Liver (tissue), 9 donors: ENCODE results near the gene CCDC187. TPM values are rescaled to one million over a fixed set of nuclear protein-coding genes. Genes with fewer than 3 reads are reported as not detected.

Experiments used
- DNase-seq: peaks from one replicate; pipeline ENCODE4 v3.0.0-alpha.2; 2017; ENCODE audit warnings: low spot score
- H3K27ac ChIP-seq, 2 donors: one replicate each; pipeline ENCODE4 v1.7.0; 2013; ENCODE audit warnings: inconsistent platforms in 2 of 2, low read length in 2 of 2, control low read depth in 1 of 2, low read depth in 1 of 2, mild to moderate bottlenecking in 1 of 2
- H3K27me3 ChIP-seq, 4 donors: one replicate each; pipeline versions ENCODE4 v1.6.1 to v1.7.0; 2013; ENCODE audit warnings: low read length in 3 of 4, inconsistent platforms in 1 of 4, mild to moderate bottlenecking in 1 of 4, moderate library complexity in 1 of 4; ENCODE audit not compliant: control insufficient read depth in 4 of 4, insufficient read depth in 4 of 4
- H3K36me3 ChIP-seq, 4 donors: one replicate each; pipeline versions ENCODE4 v1.6.1 to v1.7.0; 2013; ENCODE audit warnings: low read length in 3 of 4, mild to moderate bottlenecking in 3 of 4, low read depth in 1 of 4, moderate library complexity in 1 of 4; ENCODE audit not compliant: control insufficient read depth in 4 of 4, insufficient read depth in 3 of 4
- H3K4me1 ChIP-seq, 4 donors: one replicate each; pipeline versions ENCODE4 v1.6.1 to v1.7.0; 2013; ENCODE audit warnings: low read length in 3 of 4, mild to moderate bottlenecking in 3 of 4, moderate library complexity in 1 of 4; ENCODE audit not compliant: control insufficient read depth in 4 of 4, insufficient read depth in 4 of 4
- H3K4me3 ChIP-seq, 3 donors: one replicate each; pipeline versions ENCODE4 v1.6.1 to v1.7.0; 2013; ENCODE audit warnings: low read length in 3 of 3, control low read depth in 1 of 3, low read depth in 1 of 3, mild to moderate bottlenecking in 1 of 3
- H3K9ac ChIP-seq, 2 donors: one replicate each; pipeline ENCODE4 v1.7.0; 2013; ENCODE audit warnings: low read length in 2 of 2, mild to moderate bottlenecking in 2 of 2, moderate library complexity in 2 of 2, control low read depth in 1 of 2, low read depth in 1 of 2
- H3K9me3 ChIP-seq, 4 donors: one replicate each; pipeline versions ENCODE4 v1.6.1 to v1.7.0; 2013; ENCODE audit warnings: low read length in 3 of 4; ENCODE audit not compliant: control insufficient read depth in 4 of 4
- EGR1 ChIP-seq, 2 donors: IDR thresholded peaks; 2 replicates each; pipeline ENCODE4 v1.6.1; 2016 to 2018; ENCODE audit warnings: antibody characterized with exemption in 2 of 2, low read depth in 2 of 2
- FOXA1 ChIP-seq: IDR thresholded peaks from 2 replicates; pipeline ENCODE4 v1.6.1; 2016; ENCODE audit warnings: antibody characterized with exemption
- FOXA2 ChIP-seq: IDR thresholded peaks from 2 replicates; pipeline ENCODE4 v1.6.1; 2016; ENCODE audit warnings: antibody characterized with exemption
- HNF4A ChIP-seq, 2 donors: conservative IDR thresholded peaks; 2 replicates each; pipeline ENCODE4 v1.6.1; 2016; ENCODE audit warnings: antibody characterized with exemption in 2 of 2, mild to moderate bottlenecking in 2 of 2
- HNF4G ChIP-seq: IDR thresholded peaks from 2 replicates; pipeline ENCODE4 v1.6.1; 2016; ENCODE audit warnings: antibody characterized with exemption
- RAD21 ChIP-seq, 2 donors: IDR thresholded peaks; 2 replicates each; pipeline ENCODE4 v1.6.1; 2016; ENCODE audit warnings: antibody characterized with exemption in 2 of 2, mild to moderate bottlenecking in 2 of 2
- RXRA ChIP-seq, 2 donors: IDR thresholded peaks; 2 replicates each; pipeline ENCODE4 v1.6.1; 2017 to 2018; ENCODE audit warnings: antibody characterized with exemption in 2 of 2, mild to moderate bottlenecking in 1 of 2
- SP1 ChIP-seq: IDR thresholded peaks from 2 replicates; pipeline ENCODE4 v1.6.1; 2018; ENCODE audit warnings: antibody characterized with exemption, mild to moderate bottlenecking
- YY1 ChIP-seq: IDR thresholded peaks from 2 replicates; pipeline ENCODE4 v1.6.1; 2016; ENCODE audit warnings: antibody characterized with exemption, mild to moderate bottlenecking
- WGBS: extraction: QIAGEN DNeasy Blood & Tissue Kit; methylation state at CpG from one replicate; pipeline ENCODE4 v1.1.7; 2013; 5-methylcytosine and 5-hydroxymethylcytosine counted together
- polyA plus RNA-seq, 2 donors: library from polyadenylated mRNA; stranded (reverse) in 1 of 2; unstranded in 1 of 2; fragments of 200-250 nt in 1 of 2; fragments of >200 nt in 1 of 2; fragmentation: Nextera tagmentation in 1 of 2; extraction: Ambion mirVana in 1 of 2; gene quantifications; one replicate each; pipeline versions ENCODE4 v1.2.1 to v1.2.3, GENCODE V29; 2013 to 2015
- total RNA-seq, 2 donors: library from RNA; depleted of rRNA; stranded (reverse); fragments of >200 nt; gene quantifications; one replicate each; pipeline ENCODE4 v1.2.3, GENCODE V29; 2014
- TF ChIP-seq, protein P1 (sequence below): fragments of 150-350 bp; IDR thresholded peaks from 2 replicates; pipeline ENCODE4 v1.5.1; 2017; ENCODE audit warnings: improper control_type of control experiment, low read depth, low read length; ENCODE audit not compliant: missing input control
- TF ChIP-seq, protein P2 (sequence below): IDR thresholded peaks from 2 replicates; pipeline ENCODE4 v1.6.1; 2016; ENCODE audit warnings: antibody characterized with exemption
- TF ChIP-seq, protein P3 (sequence below): IDR thresholded peaks from 2 replicates; pipeline ENCODE4 v1.6.1; 2016; ENCODE audit warnings: antibody characterized with exemption
- donor health status: healthy.
- donor health status: healthy.
- donor health status: healthy.
- donor health status: healthy.
- donor health status: healthy.

The CCDC187 gene
- total and polyA plus RNA-seq, 4 donors = 0.05 TPM; not detected in 3

DNA sequence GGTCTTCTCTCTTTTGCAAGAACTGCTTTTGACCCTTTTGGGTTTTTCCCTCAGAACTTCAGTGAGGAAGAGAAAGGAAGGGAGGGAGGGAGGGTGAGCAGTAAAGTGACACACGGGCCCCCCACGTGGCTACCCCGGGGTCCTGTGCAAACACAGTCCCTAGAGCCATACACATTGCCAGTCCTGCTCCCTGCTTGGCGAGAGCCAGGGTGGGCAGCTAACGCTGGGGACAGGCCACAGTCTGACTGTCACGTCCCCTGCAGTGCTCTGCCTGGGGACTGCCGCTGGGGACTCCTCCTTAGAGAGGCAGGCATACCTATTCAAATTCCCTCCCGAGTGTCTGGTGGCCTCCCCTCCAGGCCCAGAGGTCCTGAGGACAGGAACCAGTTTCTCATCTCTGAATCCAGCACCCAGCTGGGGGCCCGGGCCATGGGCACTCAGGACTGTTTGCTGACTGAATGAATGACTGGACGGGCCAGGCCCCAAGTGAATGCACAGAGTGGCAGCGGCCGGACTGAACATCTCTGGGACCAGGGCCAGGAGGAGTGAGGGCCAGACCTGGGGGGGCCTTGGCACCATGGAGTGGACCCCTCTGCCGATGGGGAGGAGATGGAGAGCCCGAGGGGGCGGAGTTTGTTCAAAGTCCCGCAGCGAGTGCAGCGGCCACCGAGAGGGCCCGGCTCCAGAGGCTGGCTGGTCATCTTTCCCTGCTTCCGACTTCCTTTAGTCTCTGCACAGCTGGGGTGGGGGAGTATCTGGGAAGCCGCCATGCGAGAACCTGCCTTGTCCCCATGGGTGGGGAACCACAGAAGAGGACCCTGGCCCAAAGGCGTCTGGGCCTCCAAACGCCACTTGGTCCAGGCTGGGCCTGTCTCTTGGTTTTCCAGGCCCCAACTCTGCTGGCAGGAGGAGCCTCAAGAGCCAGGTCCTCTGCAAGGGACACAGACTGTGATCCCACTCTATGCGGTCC is 5.8 kb downstream of the CCDC187 start:
- H3K9me3 ChIP-seq = no peaks in the 10 kb centered on the region
- no peaks in the 10 kb centered on the region for H3K36me3 ChIP-seq
- no peak for DNase-seq
- 87% methylated on average over 26 of the region's 26 CpGs for WGBS
- H3K27me3 ChIP-seq = no peaks in the 10 kb centered on the region
- no peak overlapping the region for H3K4me3 ChIP-seq
- H3K27ac ChIP-seq = no peak overlapping the region
- peaks cover 0 to 12% (median 0%) of the 10 kb centered on the region in 4 donors for H3K4me1 ChIP-seq
- no peak for TF ChIP-seq RXRA (IDR thresholded peaks at IDR 0.05)
- TF ChIP-seq FOXA1 = no peak
- no peak for TF ChIP-seq FOXA2
- TF ChIP-seq, protein P1, sequence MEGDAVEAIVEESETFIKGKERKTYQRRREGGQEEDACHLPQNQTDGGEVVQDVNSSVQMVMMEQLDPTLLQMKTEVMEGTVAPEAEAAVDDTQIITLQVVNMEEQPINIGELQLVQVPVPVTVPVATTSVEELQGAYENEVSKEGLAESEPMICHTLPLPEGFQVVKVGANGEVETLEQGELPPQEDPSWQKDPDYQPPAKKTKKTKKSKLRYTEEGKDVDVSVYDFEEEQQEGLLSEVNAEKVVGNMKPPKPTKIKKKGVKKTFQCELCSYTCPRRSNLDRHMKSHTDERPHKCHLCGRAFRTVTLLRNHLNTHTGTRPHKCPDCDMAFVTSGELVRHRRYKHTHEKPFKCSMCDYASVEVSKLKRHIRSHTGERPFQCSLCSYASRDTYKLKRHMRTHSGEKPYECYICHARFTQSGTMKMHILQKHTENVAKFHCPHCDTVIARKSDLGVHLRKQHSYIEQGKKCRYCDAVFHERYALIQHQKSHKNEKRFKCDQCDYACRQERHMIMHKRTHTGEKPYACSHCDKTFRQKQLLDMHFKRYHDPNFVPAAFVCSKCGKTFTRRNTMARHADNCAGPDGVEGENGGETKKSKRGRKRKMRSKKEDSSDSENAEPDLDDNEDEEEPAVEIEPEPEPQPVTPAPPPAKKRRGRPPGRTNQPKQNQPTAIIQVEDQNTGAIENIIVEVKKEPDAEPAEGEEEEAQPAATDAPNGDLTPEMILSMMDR = no peak
- no peak for TF ChIP-seq HNF4G
- TF ChIP-seq, protein P2, sequence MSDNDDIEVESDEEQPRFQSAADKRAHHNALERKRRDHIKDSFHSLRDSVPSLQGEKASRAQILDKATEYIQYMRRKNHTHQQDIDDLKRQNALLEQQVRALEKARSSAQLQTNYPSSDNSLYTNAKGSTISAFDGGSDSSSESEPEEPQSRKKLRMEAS = no peak
- no peak overlapping the region for H3K9ac ChIP-seq

DNA sequence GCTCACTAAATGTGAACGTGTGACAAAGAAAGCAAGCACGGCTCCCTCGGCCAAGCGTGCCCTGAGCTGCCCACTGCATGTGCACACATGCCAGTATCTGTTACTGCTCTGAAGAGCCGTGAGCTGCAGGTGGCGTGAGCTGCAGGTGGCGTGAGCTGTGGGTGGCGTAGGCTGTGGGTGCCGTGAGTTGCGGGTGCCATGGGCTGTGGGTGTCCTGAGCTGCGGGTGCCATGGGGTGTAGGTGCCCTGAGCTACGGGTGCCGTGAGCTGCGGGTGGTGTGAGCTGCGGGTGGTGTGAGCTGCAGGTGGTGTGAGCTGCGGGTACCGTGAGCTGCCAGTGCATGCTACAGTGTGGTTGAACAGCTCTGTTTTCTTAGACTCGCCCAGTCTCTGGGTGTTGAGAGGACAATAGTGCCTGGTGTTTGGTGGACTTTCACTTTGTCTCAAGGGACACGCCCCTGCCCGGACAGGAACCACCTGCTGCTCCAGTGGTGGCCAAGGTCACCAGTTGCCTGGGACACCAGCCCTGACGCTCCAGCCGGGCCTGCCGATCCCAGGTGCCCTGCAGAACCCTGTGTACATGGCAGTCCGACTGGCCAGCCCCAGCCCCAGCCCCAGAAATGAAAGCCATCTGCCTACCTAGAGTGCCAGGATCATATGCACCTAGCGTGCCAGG is 6.7 kb downstream of the CCDC187 start:
- Histone ChIP-seq H3K4me1 (peaks cover 0 to 12% (median 0%) of the 10 kb centered on the region in 4 donors), H3K9ac (no peak overlapping the region), H3K27ac (peak overlapping the region; percentile 71 to 85), H3K27me3 (no peaks in the 10 kb centered on the region), H3K9me3 (no peaks in the 10 kb centered on the region), H3K4me3 (no peak overlapping the region), H3K36me3 (no peaks in the 10 kb centered on the region)
- WGBS = 61% methylated on average over 25 of the region's 25 CpGs
- TF ChIP-seq FOXA1 = no peak
- peak; percentile 71 for TF ChIP-seq SP1
- no peak for TF ChIP-seq EGR1 (IDR thresholded peaks at IDR 0.05; ENCODE audit: low read depth in 2 of 2)
- peak in 1 of 2 donors; percentile 31 for TF ChIP-seq RXRA (IDR thresholded peaks at IDR 0.05)
- TF ChIP-seq HNF4A (conservative IDR thresholded peaks at IDR 0.05) = peak; percentile 29 to 56
- DNase-seq = no peak

DNA sequence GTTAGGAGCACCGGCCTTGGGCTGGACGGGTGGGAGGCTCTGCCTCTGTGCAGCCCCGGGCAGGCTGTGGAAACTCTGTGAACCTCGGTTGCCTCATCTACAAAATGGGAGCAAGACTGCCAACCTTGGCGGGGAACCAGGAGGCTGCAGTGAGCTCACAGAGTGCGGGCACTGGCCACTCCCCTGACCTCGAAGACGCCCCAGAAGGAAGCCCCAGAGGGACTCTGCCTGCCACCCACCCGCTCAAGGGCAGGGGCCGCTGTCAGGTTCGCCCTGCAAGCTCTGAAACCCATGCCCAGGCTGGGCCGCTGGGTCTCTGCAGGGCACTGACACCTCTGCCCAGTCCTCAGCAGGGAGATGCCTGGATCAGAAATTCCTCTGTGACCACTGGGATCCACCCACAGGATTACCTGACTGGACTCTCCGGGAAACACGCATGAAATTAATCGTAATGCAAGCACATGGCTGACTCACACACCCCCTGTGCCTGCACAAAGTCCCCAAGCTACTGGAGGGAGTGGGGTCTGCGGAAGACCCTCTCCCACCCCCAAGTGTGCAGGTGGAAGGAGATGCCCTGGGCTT is 7.4 kb downstream of the CCDC187 start:
- Histone ChIP-seq H3K36me3 (no peaks in the 10 kb centered on the region), H3K9me3 (no peaks in the 10 kb centered on the region), H3K27me3 (no peaks in the 10 kb centered on the region), H3K9ac (no peak overlapping the region), H3K4me1 (peaks cover 0 to 12% (median 0%) of the 10 kb centered on the region in 4 donors), H3K27ac (peak overlapping the region; percentile 71 to 85), H3K4me3 (no peak overlapping the region)
- no peak for TF ChIP-seq YY1
- TF ChIP-seq SP1 = no peak
- TF ChIP-seq, protein P3, sequence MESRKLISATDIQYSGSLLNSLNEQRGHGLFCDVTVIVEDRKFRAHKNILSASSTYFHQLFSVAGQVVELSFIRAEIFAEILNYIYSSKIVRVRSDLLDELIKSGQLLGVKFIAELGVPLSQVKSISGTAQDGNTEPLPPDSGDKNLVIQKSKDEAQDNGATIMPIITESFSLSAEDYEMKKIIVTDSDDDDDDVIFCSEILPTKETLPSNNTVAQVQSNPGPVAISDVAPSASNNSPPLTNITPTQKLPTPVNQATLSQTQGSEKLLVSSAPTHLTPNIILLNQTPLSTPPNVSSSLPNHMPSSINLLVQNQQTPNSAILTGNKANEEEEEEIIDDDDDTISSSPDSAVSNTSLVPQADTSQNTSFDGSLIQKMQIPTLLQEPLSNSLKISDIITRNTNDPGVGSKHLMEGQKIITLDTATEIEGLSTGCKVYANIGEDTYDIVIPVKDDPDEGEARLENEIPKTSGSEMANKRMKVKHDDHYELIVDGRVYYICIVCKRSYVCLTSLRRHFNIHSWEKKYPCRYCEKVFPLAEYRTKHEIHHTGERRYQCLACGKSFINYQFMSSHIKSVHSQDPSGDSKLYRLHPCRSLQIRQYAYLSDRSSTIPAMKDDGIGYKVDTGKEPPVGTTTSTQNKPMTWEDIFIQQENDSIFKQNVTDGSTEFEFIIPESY = no peak
- TF ChIP-seq RXRA (IDR thresholded peaks at IDR 0.05) = no peak
- no peak for TF ChIP-seq RAD21 (IDR thresholded peaks at IDR 0.05)
- TF ChIP-seq, protein P2 = no peak
- 89% methylated on average over 16 of the region's 16 CpGs for WGBS
- DNase-seq = no peak
